ENCODE measurements around the gene WWTR1.

- TF ChIP-seq CTCF (IDR thresholded peaks at IDR 0.05; ENCODE audit: low read depth, low read length, missing input control) (no peak), TAF1 (conservative IDR thresholded peaks at IDR 0.05) (no peak), YY1 (IDR thresholded peaks at IDR 0.05) (no peak), GABPA (IDR thresholded peaks at IDR 0.05 in 1 of 2, conservative IDR thresholded peaks at IDR 0.05 in 1 of 2) (no peak), SP1 (IDR thresholded peaks at IDR 0.05) (no peak), ZBTB33 (IDR thresholded peaks at IDR 0.05) (no peak), JUND (IDR thresholded peaks at IDR 0.05) (no peak), EGR1 (IDR thresholded peaks at IDR 0.05; ENCODE audit: low read depth in 2 of 2) (no peak), RAD21 (IDR thresholded peaks at IDR 0.05) (no peak)
- TF ChIP-seq, protein P1, sequence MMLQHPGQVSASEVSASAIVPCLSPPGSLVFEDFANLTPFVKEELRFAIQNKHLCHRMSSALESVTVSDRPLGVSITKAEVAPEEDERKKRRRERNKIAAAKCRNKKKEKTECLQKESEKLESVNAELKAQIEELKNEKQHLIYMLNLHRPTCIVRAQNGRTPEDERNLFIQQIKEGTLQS (IDR thresholded peaks at IDR 0.05), result no peak
- TF ChIP-seq, protein P2, sequence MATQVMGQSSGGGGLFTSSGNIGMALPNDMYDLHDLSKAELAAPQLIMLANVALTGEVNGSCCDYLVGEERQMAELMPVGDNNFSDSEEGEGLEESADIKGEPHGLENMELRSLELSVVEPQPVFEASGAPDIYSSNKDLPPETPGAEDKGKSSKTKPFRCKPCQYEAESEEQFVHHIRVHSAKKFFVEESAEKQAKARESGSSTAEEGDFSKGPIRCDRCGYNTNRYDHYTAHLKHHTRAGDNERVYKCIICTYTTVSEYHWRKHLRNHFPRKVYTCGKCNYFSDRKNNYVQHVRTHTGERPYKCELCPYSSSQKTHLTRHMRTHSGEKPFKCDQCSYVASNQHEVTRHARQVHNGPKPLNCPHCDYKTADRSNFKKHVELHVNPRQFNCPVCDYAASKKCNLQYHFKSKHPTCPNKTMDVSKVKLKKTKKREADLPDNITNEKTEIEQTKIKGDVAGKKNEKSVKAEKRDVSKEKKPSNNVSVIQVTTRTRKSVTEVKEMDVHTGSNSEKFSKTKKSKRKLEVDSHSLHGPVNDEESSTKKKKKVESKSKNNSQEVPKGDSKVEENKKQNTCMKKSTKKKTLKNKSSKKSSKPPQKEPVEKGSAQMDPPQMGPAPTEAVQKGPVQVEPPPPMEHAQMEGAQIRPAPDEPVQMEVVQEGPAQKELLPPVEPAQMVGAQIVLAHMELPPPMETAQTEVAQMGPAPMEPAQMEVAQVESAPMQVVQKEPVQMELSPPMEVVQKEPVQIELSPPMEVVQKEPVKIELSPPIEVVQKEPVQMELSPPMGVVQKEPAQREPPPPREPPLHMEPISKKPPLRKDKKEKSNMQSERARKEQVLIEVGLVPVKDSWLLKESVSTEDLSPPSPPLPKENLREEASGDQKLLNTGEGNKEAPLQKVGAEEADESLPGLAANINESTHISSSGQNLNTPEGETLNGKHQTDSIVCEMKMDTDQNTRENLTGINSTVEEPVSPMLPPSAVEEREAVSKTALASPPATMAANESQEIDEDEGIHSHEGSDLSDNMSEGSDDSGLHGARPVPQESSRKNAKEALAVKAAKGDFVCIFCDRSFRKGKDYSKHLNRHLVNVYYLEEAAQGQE (IDR thresholded peaks at IDR 0.05), result no peak
- TF ChIP-seq, protein P3, sequence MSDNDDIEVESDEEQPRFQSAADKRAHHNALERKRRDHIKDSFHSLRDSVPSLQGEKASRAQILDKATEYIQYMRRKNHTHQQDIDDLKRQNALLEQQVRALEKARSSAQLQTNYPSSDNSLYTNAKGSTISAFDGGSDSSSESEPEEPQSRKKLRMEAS (IDR thresholded peaks at IDR 0.05), result no peak
Measured at GRCh38 chr3:149643482-149643798, 14.4 kb downstream of the WWTR1 start.

Measured in liver (tissue), 3 donors.